GM12878 (cell line): ENCODE measurements around the gene RARB. TPM values are rescaled to one million over a fixed set of nuclear protein-coding genes. Genes with fewer than 3 reads are reported as not detected.

ENCODE experiments used
- ATAC-seq: fragments of 200-7000 bp; cut with Tn5 transposase; 3 replicates; pipeline ENCODE4 v1.9.1; 2020; ENCODE audit warnings: mild to moderate bottlenecking, moderate library complexity
- BruUV-seq: library from RNA; stranded (reverse); fragments of 400-500 nt; replicated peaks from 2 replicates; lab custom pipeline; 2021; lab: Mats Ljungman, UMichigan
- CTCF ChIA-PET: fragments of 300-600 bp; sonication (Branson Sonifier 250); formaldehyde crosslinking; extraction: SDS; loops from one replicate; lab custom pipeline; 2021; ENCODE audit warnings: inconsistent platforms; lab: Yijun Ruan, JAX
- POLR2A ChIA-PET: fragments of 350-600 bp; formaldehyde crosslinking; extraction: SDS; loops from one replicate; lab custom pipeline; 2021; ENCODE audit warnings: inconsistent platforms; lab: Charles Lee
- RAD21 ChIA-PET: fragments of 300-600 bp; sonication (Branson Sonifier 250); formaldehyde crosslinking; loops from one replicate; lab custom pipeline; 2023; ENCODE audit warnings: antibody characterized with exemption; ENCODE audit not compliant: unreplicated experiment; lab: Charles Lee
- SMC1A ChIA-PET: fragments of 300-600 bp; sonication (Branson Sonifier 250); formaldehyde crosslinking; loops from one replicate; lab custom pipeline; 2023; ENCODE audit not compliant: unreplicated experiment, uncharacterized antibody; lab: Charles Lee
- DNase-seq: peaks from one replicate; pipeline ENCODE4 v3.0.0-alpha.2; 2011; ENCODE audit warnings: low read depth, low spot score
- FAIRE-seq: peaks from 3 replicates; lab custom pipeline; 2011; peaks lifted over from hg19 to GRCh38; lab: Jason Lieb, UNC
- H2AFZ ChIP-seq: 2 replicates; pipeline ENCODE4 v1.6.0; 2011; ENCODE audit warnings: low read depth, low read length, control low read depth; ENCODE audit not compliant: control insufficient read depth
- H3K27ac ChIP-seq: 2 replicates; pipeline ENCODE4 v1.5.1; 2011; ENCODE audit warnings: control low read depth; ENCODE audit not compliant: control insufficient read depth, insufficient read depth
- H3K27me3 ChIP-seq, 2 experiments: replicated peaks in 1 of 2; 2 replicates each; pipeline versions ENCODE4 v1.6.0 to v1.6.1; 2011; ENCODE audit warnings: low read length in 1 of 2; ENCODE audit not compliant: control insufficient read depth in 2 of 2, insufficient read depth in 2 of 2
- H3K36me3 ChIP-seq, 2 experiments: 2 replicates each; pipeline ENCODE4 v1.5.1; 2011; ENCODE audit warnings: low read length in 1 of 2; ENCODE audit not compliant: control insufficient read depth in 2 of 2, insufficient read depth in 2 of 2
- H3K4me1 ChIP-seq: 2 replicates; pipeline ENCODE4 v1.6.1; 2011; ENCODE audit warnings: mild to moderate bottlenecking, low read length, moderate library complexity, mixed read lengths; ENCODE audit not compliant: control insufficient read depth, insufficient read depth
- H3K4me2 ChIP-seq: 2 replicates; pipeline ENCODE4 v1.6.0; 2011; ENCODE audit warnings: control low read depth; ENCODE audit not compliant: control insufficient read depth, insufficient read depth
- H3K4me3 ChIP-seq: fragments of 200-600 bp; sonication (generic); 2 replicates; pipeline ENCODE4 v1.5.1; 2016
- H3K79me2 ChIP-seq: 2 replicates; pipeline ENCODE4 v1.6.0; 2011; ENCODE audit warnings: low read length; ENCODE audit not compliant: control insufficient read depth, insufficient read depth
- H3K9ac ChIP-seq: 2 replicates; pipeline ENCODE4 v1.8.0; 2011; ENCODE audit warnings: low read length, control low read depth, mixed read lengths; ENCODE audit not compliant: control insufficient read depth, insufficient read depth
- H3K9me3 ChIP-seq: replicated peaks from 3 replicates; pipeline ENCODE4 v1.5.1; 2011; ENCODE audit warnings: mild to moderate bottlenecking, low read length; ENCODE audit not compliant: control insufficient read depth, insufficient read depth
- H4K20me1 ChIP-seq: 2 replicates; pipeline ENCODE4 v1.6.0; 2011; ENCODE audit not compliant: control insufficient read depth, insufficient read depth
- ASH2L ChIP-seq: fragments of 300-600, 200-600 bp; sonication (generic); IDR thresholded peaks from 2 replicates; pipeline ENCODE4 v1.6.1; 2017; ENCODE audit warnings: low read depth, mild to moderate bottlenecking, borderline replicate concordance
- ATF2 ChIP-seq: IDR thresholded peaks from 2 replicates; pipeline ENCODE4 v1.6.1; 2012; ENCODE audit warnings: low read length, inconsistent platforms
- E2F8 ChIP-seq: fragments of 450-650 bp; IDR thresholded peaks from 2 replicates; pipeline ENCODE4 v1.6.1; 2018; ENCODE audit warnings: mild to moderate bottlenecking, low read depth, moderate library complexity; ENCODE audit not compliant: partially characterized antibody
- HSF1 ChIP-seq: fragments of 150-350 bp; IDR thresholded peaks from 2 replicates; pipeline ENCODE4 v1.6.1; 2014; ENCODE audit warnings: mild to moderate bottlenecking, low read depth, low read length
- PRDM15 ChIP-seq: fragments of 450-650 bp; formaldehyde crosslinking; IDR thresholded peaks from 2 replicates; pipeline ENCODE4 v1.4.0; 2020; ENCODE audit warnings: mild to moderate bottlenecking, moderate library complexity
- TBL1XR1 ChIP-seq: IDR thresholded peaks from 2 replicates; pipeline ENCODE4 v1.6.1; 2012; ENCODE audit warnings: low read depth, low read length, improper control_type of control experiment
- whole genome bisulfite sequencing: methylation state at CpG from one replicate; pipeline ENCODE4 v1.1.6; 2016; ENCODE audit warnings: low lambda C conversion rate; ENCODE audit not compliant: insufficient replicate concordance, insufficient coverage; ENCODE audit errors: missing lambda C conversion rate; 5-methylcytosine and 5-hydroxymethylcytosine counted together
- in situ Hi-C: fragments of 300-500 bp; cut with MboI; formaldehyde crosslinking; loops from 9 replicates; pipeline ENCODE4 v1.14.3; 2018; ENCODE audit warnings: mixed read lengths
- intact Hi-C: fragments of 100-400 bp; cut with micrococcal nuclease; formaldehyde crosslinking; loops from one replicate; pipeline ENCODE4 v1.14.2; 2022; ENCODE audit not compliant: unreplicated experiment
- polyA plus RNA-seq, 11 experiments: library from polyadenylated mRNA; depleted of rRNA in 4 of 11; unstranded in 6 of 11; stranded (reverse) in 5 of 11; fragments of >200 nt; fragmentation: Nextera tagmentation in 4 of 11; fragmentation: Illumina TruSeq in 1 of 11; extraction: Ambion mirVana in 4 of 11; extraction: Trizol in 1 of 11; gene quantifications; 1 replicate in 1 of 11; 2 replicates in 10 of 11; pipeline versions ENCODE4 v1.2.1 to v1.2.3, GENCODE V29; 2011 to 2016; ENCODE audit warnings: inconsistent platforms in 2 of 11, missing spikeins in 2 of 11, low read depth in 1 of 11
- total RNA-seq, 4 experiments: library from RNA; depleted of rRNA in 3 of 4; stranded (reverse); fragments of >200 nt in 3 of 4; fragmentation: Illumina TruSeq in 1 of 4; extraction: Trizol in 1 of 4; gene quantifications; 2 replicates each; pipeline versions ENCODE4 v1.2.1 to v1.2.3, GENCODE V29; 2013 to 2021

The RARB gene
- total and polyA plus RNA-seq, 10 of the 15 experiments (the other 5 are each of a cell fraction or from before 2014, with no cell fraction given): 0.05 to 0.06 TPM; not detected in 8

- TF ChIP-seq HSF1: no peak
Measured at GRCh38 chr3:25576146-25576545, 148.1 kb downstream of the RARB start (continued).

- no peak overlapping the region for H3K4me2 ChIP-seq
- no peaks in the 10 kb centered on the region for H3K36me3 ChIP-seq
- H3K4me1 ChIP-seq: no peaks in the 10 kb centered on the region
- no peaks in the 10 kb centered on the region; the same call in 1 of the 2 replicates for H4K20me1 ChIP-seq
- ChIA-PET RAD21 (no interaction called here), SMC1A (no interaction called here), CTCF (interaction anchor here (1.3 kb wide), 1 partner anchor 15 kb away, joined by 5 read pairs; no protein-coding TSS in a partner anchor), POLR2A (no interaction called here)
- no peak overlapping the region for H3K9ac ChIP-seq
- WGBS: 59% methylated on average over 15 of the region's 15 CpGs
- no peak for TF ChIP-seq ATF2
- no peak for TF ChIP-seq PRDM15 (CRISPR knock-in tag)
- TF ChIP-seq TBL1XR1: no peak
- no peak for TF ChIP-seq E2F8
- no peak for TF ChIP-seq ASH2L
- no TSS peak for BruUV-seq
- DNase-seq: no peak
- no peaks in the 10 kb centered on the region for H3K9me3 ChIP-seq
- H3K27ac ChIP-seq: no peak overlapping the region
- H3K27me3 ChIP-seq: no peaks in the 10 kb centered on the region; a peak in 1 of 4 replicates
- FAIRE-seq: no peak
- no peaks in the 10 kb centered on the region for H3K79me2 ChIP-seq
- no peak overlapping the region for H2AFZ ChIP-seq
- intact Hi-C loops (no loop called here), in situ Hi-C loops (no loop called here)
- no peak overlapping the region for H3K4me3 ChIP-seq
- ATAC-seq: no peak
Measured at GRCh38 chr3:25576831-25577454, 148.9 kb downstream of the RARB start.
